HG02938 (cell line): ENCODE measurements around the gene MYCT1.

Experiments used
- ATAC-seq: cut with Tn5 transposase; IDR thresholded peaks from one replicate; pipeline ENCODE4 v1.9.1; 2021; ENCODE audit warnings: mild to moderate bottlenecking, moderate library complexity; ENCODE audit not compliant: unreplicated experiment

The MYCT1 gene

GRCh38 chr6:152720974-152721373, 23.3 kb downstream of the MYCT1 start:
- ATAC-seq = no peak

GRCh38 chr6:152721956-152722355, 24.3 kb downstream of the MYCT1 start:
- no peak for ATAC-seq

- no peak for ATAC-seq
Observed at GRCh38 chr6:152723398-152723797, 25.7 kb downstream of the MYCT1 start.

GRCh38 chr6:152726313-152726712, 28.6 kb downstream of the MYCT1 start:
- no peak for ATAC-seq

- ATAC-seq = no peak
Observed at GRCh38 chr6:152727507-152727906, 29.8 kb downstream of the MYCT1 start.

- no peak for ATAC-seq
Observed at GRCh38 chr6:152734630-152735029, 36.9 kb downstream of the MYCT1 start.

- ATAC-seq = no peak
Observed at GRCh38 chr6:152736687-152737273, 39.1 kb downstream of the MYCT1 start.

- no peak for ATAC-seq
Observed at GRCh38 chr6:152745509-152746171, 47.9 kb downstream of the MYCT1 start.

GRCh38 chr6:152746172-152746553, 48.5 kb downstream of the MYCT1 start:
- ATAC-seq = no peak

- ATAC-seq = no peak
Observed at GRCh38 chr6:152748843-152749242, 51.1 kb downstream of the MYCT1 start.

GRCh38 chr6:152749336-152749735, 51.6 kb downstream of the MYCT1 start:
- no peak for ATAC-seq

GRCh38 chr6:152750694-152751093, 53.0 kb downstream of the MYCT1 start, which contains the start of gene VIP:
TSS of gene VIP (plus strand) at chr6:152750797. CDS start at chr6:152752178, 1,381 bp downstream.
- no peak for ATAC-seq

GRCh38 chr6:152765331-152765730, 67.6 kb downstream of the MYCT1 start:
- no peak for ATAC-seq

GRCh38 chr6:152769159-152769558, 71.5 kb downstream of the MYCT1 start:
- ATAC-seq = no peak

- ATAC-seq = no peak
Observed at GRCh38 chr6:152769993-152770392, 72.3 kb downstream of the MYCT1 start.

GRCh38 chr6:152771061-152771687, 73.5 kb downstream of the MYCT1 start:
- ATAC-seq = no peak
